ENCODE results near the gene GLYATL1B.

DNA sequence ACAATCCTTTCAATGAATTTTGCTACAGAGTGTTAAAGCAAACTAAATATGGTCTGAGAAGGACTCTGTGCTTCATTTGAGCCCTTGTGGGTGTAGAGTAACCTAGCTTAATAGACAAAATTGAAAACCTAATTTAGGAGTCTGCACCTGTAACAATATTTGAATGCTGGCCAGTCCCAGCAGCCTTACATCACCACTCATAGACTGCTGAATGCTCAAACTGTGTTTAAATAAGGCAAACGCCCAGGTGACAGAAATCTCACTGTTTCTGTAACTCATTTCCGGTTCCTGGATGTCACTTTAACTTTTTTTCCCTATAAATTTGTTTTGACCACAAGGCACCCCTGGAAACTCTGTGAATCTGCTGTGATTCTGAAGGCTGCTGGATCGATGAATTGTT, 45.5 kb upstream of the GLYATL1B start:
- no peak for TF ChIP-seq SRF (IDR thresholded peaks at IDR 0.05; ENCODE audit: low read depth, low read length)
- TF ChIP-seq, protein P1, sequence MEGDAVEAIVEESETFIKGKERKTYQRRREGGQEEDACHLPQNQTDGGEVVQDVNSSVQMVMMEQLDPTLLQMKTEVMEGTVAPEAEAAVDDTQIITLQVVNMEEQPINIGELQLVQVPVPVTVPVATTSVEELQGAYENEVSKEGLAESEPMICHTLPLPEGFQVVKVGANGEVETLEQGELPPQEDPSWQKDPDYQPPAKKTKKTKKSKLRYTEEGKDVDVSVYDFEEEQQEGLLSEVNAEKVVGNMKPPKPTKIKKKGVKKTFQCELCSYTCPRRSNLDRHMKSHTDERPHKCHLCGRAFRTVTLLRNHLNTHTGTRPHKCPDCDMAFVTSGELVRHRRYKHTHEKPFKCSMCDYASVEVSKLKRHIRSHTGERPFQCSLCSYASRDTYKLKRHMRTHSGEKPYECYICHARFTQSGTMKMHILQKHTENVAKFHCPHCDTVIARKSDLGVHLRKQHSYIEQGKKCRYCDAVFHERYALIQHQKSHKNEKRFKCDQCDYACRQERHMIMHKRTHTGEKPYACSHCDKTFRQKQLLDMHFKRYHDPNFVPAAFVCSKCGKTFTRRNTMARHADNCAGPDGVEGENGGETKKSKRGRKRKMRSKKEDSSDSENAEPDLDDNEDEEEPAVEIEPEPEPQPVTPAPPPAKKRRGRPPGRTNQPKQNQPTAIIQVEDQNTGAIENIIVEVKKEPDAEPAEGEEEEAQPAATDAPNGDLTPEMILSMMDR (IDR thresholded peaks at IDR 0.05; ENCODE audit: control extremely low read depth in 1 of 3, insufficient read depth in 1 of 3, low read depth in 1 of 3, low read length in 3 of 3), result no peak
- TF ChIP-seq EZH2 (IDR thresholded peaks at IDR 0.05; ENCODE audit: low read depth, low read length, severe bottlenecking), result no peak
- TF ChIP-seq POLR2A (IDR thresholded peaks at IDR 0.05; ENCODE audit: control extremely low read depth in 1 of 2, low read depth in 2 of 2, low read length in 2 of 2), result no peak
- TF ChIP-seq, protein P2, sequence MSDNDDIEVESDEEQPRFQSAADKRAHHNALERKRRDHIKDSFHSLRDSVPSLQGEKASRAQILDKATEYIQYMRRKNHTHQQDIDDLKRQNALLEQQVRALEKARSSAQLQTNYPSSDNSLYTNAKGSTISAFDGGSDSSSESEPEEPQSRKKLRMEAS (IDR thresholded peaks at IDR 0.05), result no peak

Measured in H1 (cell line).